HG02938 (cell line): Measurements from ENCODE around the gene ARHGEF7.

Experiments used
- ATAC-seq: cut with Tn5 transposase; IDR thresholded peaks from one replicate; pipeline ENCODE4 v1.9.1; 2021; ENCODE audit warnings: mild to moderate bottlenecking, moderate library complexity; ENCODE audit not compliant: unreplicated experiment

Gene ARHGEF7

DNA sequence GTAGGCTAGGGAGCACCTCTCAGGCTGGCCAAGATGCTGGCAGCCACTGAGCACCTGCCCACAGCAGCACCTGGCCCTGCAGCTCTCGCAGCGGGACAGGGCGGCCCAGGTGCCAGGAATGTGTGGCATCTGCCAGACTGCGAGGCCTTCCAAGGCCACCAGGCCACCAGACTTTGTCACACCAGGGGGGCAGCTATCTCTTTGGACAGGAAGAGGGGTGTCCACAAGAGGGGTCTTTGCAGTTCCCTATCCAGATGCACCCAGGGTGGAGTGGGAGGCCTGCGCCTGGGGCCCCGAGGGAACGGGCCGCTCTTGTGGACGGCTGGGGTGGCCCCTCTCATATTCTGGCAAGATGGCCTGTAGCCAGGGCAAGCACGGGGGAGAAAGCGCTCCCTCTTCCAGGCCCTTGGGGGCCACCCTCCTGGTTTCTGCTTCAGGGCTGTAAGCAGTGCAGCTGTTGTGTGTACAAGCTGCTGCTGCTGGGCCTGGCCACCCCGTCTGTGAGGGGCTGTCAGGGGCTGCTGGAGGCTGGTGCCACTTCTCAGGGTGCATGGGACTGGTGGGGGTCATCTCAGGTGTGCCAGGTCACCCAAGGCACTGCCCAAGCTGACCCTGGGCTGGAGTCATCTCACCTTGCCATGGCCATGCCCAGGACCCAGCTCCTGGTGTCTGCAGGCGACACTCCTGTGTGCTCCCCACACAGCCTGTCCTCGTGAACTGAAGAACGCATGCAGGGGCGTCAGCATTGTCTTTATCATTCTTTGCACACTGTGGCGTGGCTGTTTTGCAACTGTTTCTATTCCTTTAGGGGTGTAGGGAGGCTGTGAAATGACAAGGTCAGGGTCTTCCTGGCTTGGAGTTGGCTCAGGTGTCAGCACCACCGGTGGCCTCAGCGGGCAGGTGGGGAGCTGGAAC is 207.1 kb downstream of the ARHGEF7 start:
- ATAC-seq = no peak

DNA sequence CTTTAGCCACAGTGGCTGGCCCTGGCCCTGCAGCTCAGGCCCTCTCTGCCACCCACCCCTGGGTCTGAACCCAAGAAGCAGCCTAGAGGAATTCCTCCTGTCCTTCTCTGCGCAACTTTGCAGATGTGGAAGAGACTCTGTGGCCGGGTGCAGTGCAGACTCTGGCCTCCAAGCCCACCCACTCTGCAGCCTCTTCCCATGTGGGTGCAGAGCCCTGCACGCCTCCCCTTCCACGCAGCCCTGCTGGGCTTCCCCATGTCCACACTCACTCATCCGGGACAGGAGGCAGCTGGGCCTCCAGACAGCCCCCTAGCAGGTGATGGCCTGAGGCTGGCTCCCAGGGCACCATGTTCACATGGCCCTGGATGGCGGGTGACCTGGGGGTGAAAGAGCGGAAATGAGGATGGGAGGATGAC is 207.8 kb downstream of the ARHGEF7 start:
- ATAC-seq = no peak

DNA sequence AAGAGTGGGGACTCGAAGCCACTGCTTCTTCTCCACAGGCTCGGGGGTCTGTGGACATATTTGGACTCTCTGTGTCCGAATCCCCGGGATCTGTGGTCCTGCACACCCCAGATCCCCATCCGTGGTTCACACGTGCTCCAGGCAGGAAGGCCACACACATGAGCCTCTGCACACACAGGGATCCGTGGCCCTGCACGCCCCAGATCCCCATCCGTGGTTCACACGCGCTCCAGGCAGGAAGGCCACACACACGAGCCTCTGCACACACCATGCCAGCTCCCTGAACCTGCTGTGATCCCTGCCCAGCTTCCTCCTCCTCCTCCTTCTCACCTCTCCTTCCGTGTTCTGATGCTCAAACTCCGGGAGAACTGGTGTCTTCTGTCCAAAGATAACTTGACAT is 208.4 kb downstream of the ARHGEF7 start:
- no peak for ATAC-seq

GRCh38 chr13:111323950-111324651 is 209.0 kb downstream of the ARHGEF7 start:
- no peak for ATAC-seq

GRCh38 chr13:111324736-111325135 is 209.6 kb downstream of the ARHGEF7 start:
- ATAC-seq = no peak

DNA sequence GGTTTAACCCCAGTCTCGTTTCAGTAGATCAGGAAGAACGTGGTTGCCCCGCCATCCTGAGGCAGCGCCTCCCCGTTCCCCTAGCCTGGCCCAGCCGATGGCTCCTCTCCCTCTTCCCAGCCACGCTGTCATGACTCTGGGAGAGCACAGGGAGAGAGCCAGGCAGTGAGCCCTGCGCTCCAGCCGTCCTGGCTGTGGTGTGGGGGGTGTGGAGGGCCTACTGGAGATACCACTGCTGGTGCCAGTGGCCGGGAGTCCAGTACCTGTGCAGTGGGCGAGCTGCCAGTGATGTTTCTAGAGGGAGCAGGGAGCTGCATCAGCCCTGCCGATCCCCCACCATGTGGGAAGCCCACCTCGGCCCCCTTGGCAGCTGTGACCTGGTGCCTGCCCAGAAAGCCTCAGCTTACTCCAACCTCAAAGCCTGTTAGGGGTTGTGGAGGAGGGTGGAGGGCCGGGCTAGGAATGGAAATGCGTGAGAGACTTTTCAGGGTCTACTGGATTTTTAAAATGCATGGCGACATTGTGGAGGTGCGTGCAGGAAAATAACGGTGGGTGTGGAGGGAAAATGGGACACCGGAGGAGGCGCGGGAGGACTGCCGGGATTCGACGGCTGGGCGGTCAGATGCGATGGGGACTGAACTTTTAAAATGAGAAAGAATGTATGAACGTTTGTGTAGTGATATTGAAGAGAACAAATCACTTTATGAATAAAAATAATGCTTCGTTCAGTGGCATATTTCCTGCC is 210.2 kb downstream of the ARHGEF7 start:
- ATAC-seq = no peak

DNA sequence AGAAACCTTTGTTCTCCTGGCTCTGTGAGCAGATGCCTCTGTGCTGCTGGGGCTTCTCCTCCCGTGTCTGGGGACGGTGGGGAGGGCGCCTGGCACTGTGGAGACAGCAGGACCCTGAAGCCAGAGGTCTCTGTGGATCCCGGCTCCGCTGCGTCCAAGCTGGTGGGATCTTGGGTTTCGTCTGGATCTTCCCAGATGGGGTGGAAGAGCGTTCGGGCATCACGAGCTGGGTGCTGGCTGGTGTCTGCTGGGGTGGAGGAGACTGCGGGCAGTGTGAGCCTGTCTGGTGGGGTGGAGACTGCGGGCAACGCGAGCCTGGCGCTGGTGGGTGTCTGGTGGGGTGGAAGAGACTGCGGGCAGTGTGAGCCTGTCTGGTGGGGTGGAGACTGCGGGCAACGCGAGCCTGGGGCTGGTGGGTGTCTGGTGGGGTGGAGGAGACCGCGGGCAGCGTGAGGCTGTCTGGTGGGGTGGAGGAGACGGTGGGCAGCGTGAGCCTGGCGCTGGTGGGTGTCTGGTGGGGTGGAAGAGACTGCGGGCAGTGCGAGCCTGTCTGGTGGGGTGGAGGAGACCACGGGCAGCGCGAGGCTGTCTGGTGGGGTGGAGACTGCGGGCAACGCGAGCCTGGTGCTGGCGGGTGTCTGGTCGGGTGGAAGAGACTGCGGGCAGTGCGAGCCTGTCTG is 211.0 kb downstream of the ARHGEF7 start:
- ATAC-seq = no peak

DNA sequence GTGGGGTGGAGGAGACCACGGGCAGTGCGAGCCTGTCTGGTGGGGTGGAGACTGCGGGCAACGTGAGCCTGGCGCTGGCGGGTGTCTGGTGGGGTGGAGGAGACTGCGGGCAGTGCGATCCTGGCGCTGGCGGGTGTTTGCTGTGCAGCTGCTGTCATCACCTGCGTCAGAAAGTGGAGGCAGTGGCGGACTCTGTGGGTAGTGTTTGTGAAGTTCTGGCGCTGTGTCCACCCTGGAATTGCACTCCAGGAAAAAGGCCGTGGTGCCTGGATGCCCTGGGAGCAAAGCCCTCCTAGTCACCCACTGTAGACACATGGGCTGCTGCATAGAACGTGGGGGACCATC is 211.5 kb downstream of the ARHGEF7 start:
- ATAC-seq = no peak

DNA sequence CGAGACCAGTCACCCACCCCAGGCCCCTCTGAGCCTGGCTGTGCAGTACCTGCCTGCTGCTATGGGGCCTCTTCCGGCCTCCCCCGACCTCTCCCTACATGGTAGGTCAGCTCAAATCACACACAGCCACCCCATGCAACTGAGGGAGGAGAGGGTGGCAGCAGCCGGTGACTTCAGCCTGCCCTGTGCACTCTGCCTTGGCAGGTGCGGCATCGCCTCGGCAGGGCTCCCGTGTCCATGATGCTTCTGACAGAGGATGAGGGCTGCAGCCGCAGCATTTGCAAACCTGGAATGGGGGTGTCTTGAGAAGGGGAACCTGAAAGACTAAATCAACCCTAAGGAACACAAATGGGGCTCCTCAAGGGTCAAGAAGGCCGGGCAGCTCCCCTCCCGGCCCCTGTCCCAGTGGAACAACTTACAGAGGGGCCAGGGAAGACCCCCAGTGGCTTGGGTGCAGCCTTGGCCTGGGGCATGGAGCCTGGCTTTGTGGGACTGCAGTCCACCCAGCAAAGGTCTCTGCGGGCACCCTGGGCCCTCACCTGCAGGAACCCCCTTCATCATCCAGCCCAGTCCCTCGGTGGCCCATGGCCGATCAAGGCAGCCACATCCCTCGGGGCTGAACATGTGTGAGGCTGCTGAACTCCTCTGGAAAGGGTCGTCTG is 212.0 kb downstream of the ARHGEF7 start:
- no peak for ATAC-seq

- ATAC-seq = no peak
These were observed 212.8 kb downstream of the ARHGEF7 start for GRCh38 chr13:111327730-111328573.

- ATAC-seq = no peak
These were observed 213.7 kb downstream of the ARHGEF7 start for GRCh38 chr13:111328574-111329410.

- ATAC-seq = no peak
These were observed 214.5 kb downstream of the ARHGEF7 start for GRCh38 chr13:111329641-111330040.

GRCh38 chr13:111330066-111330610 is 215.0 kb downstream of the ARHGEF7 start:
- ATAC-seq = no peak

- ATAC-seq = no peak
These were observed 220.2 kb downstream of the ARHGEF7 start for GRCh38 chr13:111335298-111335697.

GRCh38 chr13:111336666-111337065 is 221.6 kb downstream of the ARHGEF7 start:
- no peak for ATAC-seq

- ATAC-seq = no peak
These were observed 222.1 kb downstream of the ARHGEF7 start for GRCh38 chr13:111337206-111337605.

DNA sequence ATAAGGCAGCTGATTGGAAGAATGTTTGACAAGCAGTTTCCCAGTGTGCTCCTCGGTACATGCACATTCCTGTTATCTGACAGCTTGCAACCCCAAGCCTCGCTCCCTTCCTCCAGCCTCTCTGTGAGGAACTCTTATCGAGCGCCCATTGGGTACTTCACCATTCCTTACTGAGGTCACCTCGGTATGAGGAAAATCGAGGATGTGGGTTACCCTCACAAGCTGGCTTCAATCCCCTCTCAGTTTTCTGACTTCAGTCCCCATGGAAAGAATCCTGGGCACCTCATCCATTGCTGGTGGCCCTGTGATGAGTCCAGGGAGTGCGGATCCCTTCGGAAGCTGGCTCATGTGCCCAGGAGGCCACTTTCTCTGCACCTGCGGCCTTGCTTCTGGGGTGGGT is 222.6 kb downstream of the ARHGEF7 start:
- ATAC-seq = no peak

- no peak for ATAC-seq
These were observed 223.7 kb downstream of the ARHGEF7 start for GRCh38 chr13:111338841-111339240.
